ENCODE data around the gene TMEM269.

Gene TMEM269

GRCh38 chr1:42835422-42835821 lies 50.6 kb downstream of the TMEM269 start:
- no peak for DNase-seq (ENCODE audit: extremely low read depth, low read depth)
- no peak for TF ChIP-seq CTCF (IDR thresholded peaks at IDR 0.05; ENCODE audit: low read depth, low read length)

DNA sequence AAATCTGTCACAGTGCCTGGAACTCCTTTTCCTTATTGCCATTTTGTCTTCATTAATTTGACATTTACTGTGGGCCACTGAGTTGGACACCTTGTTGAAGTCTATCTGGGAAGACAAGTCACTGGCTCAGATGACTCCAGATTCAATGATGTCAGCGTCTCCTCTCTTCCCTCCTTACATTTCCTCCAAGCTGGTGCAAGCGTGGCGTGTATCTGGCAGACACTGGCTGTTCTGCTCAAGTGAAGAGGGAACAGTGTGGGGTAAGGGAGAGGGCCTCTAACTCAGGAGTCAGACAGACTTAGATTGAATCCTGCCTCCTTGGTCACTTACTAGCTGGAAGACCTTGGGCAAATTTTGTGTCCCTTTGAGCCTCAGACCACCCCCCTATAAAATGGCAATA lies 52.9 kb downstream of the TMEM269 start:
- TF ChIP-seq CTCF (IDR thresholded peaks at IDR 0.05; ENCODE audit: low read depth, low read length), result no peak
- DNase-seq (ENCODE audit: extremely low read depth, low read depth), result no peak

DNA sequence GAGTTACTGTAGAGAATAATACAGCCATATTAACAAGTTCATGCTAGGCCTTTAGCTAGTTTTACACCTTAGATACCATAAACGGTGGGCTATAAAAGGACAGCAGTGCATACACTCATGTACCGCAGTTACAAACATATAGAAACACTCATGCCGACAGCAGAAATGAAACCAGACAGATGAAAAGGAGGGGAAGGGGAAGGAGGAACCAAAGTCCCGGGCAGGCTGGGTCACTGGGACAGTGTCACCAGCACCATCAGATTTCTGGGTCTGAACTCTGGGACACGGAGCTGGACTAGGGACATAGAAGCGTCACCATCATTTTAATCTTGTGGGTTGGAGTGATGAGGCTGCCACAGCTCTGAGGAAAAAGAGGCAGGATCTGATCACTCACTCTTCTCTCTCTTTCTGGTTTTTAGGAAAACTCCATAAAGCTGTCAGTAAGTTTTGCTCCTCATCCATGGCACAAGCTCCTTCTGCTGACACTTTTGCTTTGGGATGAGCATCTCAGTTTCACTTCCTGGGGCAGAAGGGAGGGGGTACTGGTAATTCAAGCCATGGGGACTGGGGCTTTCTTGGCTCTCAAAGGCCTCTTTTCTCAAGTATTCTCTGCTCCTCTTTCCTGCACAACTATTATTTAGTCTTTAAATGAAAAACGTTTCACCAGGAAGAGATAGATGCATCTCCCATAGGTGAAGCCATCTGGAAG lies 53.8 kb downstream of the TMEM269 start:
- no peak for DNase-seq (ENCODE audit: extremely low read depth, low read depth)
- no peak for TF ChIP-seq CTCF (IDR thresholded peaks at IDR 0.05; ENCODE audit: low read depth, low read length)

DNA sequence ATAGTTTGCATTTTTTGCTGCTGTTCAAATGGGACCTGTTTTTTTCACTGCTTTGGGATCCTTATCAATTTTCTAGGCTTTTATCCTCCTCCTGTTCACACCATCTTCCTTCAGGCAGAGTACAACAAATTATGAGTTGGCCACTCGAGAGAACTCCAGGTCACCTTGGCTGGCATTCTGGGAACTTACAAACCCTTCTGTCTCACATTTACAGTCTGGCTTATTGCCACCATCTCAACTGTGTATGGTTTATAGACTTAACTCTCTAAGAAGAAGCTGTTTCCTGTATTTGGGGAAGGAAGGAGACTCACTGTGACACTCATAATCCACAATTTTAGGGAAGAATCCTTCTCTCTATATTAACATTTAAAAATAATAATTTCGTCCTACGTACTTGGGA lies 56.2 kb downstream of the TMEM269 start:
- no peak for DNase-seq (ENCODE audit: extremely low read depth, low read depth)
- TF ChIP-seq CTCF (IDR thresholded peaks at IDR 0.05; ENCODE audit: low read depth, low read length), result no peak

- no peak for DNase-seq (ENCODE audit: extremely low read depth, low read depth)
- no peak for TF ChIP-seq CTCF (IDR thresholded peaks at IDR 0.05; ENCODE audit: low read depth, low read length)
These were observed 56.8 kb downstream of the TMEM269 start for GRCh38 chr1:42841440-42842147.

GRCh38 chr1:42844592-42845140 lies 59.9 kb downstream of the TMEM269 start:
- DNase-seq (ENCODE audit: extremely low read depth, low read depth), result no peak
- no peak for TF ChIP-seq CTCF (IDR thresholded peaks at IDR 0.05; ENCODE audit: low read depth, low read length)

- no peak for TF ChIP-seq CTCF (IDR thresholded peaks at IDR 0.05; ENCODE audit: low read depth, low read length)
- DNase-seq (ENCODE audit: extremely low read depth, low read depth), result no peak
These were observed 60.4 kb downstream of the TMEM269 start for GRCh38 chr1:42845193-42845592.

Measured in AG09319 (cell line).